ENCODE results near the gene TTC3. TPM values are rescaled to one million over a fixed set of nuclear protein-coding genes. Genes with fewer than 3 reads are reported as not detected.
A peak's percentile ranks its signal among the peaks of the same experiment; 100 is the strongest.

Gene TTC3
- total and polyA plus RNA-seq, 2 of the 13 experiments (the other 11 are each of a cell fraction or from before 2014, with no cell fraction given), result 55.7 to 108 TPM

- no peak for TF ChIP-seq ZBTB40 (IDR thresholded peaks at IDR 0.05)
- peak; percentile 73; the same call in 1 of the 2 replicates for TF ChIP-seq ZBTB40 (CRISPR knock-in tag; IDR thresholded peaks at IDR 0.05)
- 0 out of 2 replicates have a peak, but pooled peaks have one; percentile 39 for TF ChIP-seq RCOR2 (CRISPR knock-in tag; IDR thresholded peaks at IDR 0.05)
- no peak for TF ChIP-seq ELF1 (CRISPR knock-in tag; IDR thresholded peaks at IDR 0.05)
- TF ChIP-seq MTF2 (CRISPR knock-in tag; IDR thresholded peaks at IDR 0.05; ENCODE audit: borderline replicate concordance), result no peak
- TF ChIP-seq SIN3A (IDR thresholded peaks at IDR 0.05; ENCODE audit: borderline replicate concordance, low read depth, low read length), result peak; percentile 53; the same call in 1 of the 2 replicates
- no peak for TF ChIP-seq CEBPG (CRISPR knock-in tag; IDR thresholded peaks at IDR 0.05)
- 0 out of 2 replicates have a peak, but pooled peaks have one; percentile 47 for TF ChIP-seq MLLT10 (CRISPR knock-in tag; IDR thresholded peaks at IDR 0.05)
- 0 out of 2 replicates have a peak, but pooled peaks have one; percentile 42 for TF ChIP-seq IRF9 (CRISPR knock-in tag; IDR thresholded peaks at IDR 0.05; ENCODE audit: borderline replicate concordance)
- TF ChIP-seq, protein P1, sequence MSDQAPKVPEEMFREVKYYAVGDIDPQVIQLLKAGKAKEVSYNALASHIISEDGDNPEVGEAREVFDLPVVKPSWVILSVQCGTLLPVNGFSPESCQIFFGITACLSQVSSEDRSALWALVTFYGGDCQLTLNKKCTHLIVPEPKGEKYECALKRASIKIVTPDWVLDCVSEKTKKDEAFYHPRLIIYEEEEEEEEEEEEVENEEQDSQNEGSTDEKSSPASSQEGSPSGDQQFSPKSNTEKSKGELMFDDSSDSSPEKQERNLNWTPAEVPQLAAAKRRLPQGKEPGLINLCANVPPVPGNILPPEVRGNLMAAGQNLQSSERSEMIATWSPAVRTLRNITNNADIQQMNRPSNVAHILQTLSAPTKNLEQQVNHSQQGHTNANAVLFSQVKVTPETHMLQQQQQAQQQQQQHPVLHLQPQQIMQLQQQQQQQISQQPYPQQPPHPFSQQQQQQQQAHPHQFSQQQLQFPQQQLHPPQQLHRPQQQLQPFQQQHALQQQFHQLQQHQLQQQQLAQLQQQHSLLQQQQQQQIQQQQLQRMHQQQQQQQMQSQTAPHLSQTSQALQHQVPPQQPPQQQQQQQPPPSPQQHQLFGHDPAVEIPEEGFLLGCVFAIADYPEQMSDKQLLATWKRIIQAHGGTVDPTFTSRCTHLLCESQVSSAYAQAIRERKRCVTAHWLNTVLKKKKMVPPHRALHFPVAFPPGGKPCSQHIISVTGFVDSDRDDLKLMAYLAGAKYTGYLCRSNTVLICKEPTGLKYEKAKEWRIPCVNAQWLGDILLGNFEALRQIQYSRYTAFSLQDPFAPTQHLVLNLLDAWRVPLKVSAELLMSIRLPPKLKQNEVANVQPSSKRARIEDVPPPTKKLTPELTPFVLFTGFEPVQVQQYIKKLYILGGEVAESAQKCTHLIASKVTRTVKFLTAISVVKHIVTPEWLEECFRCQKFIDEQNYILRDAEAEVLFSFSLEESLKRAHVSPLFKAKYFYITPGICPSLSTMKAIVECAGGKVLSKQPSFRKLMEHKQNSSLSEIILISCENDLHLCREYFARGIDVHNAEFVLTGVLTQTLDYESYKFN (CRISPR knock-in tag; conservative IDR thresholded peaks at IDR 0.05), result no peak
- no peak for TF ChIP-seq NONO (IDR thresholded peaks at IDR 0.05)
- TF ChIP-seq NONO (CRISPR knock-in tag; conservative IDR thresholded peaks at IDR 0.05), result peak; percentile 82; the same call in 1 of the 2 replicates
- TF ChIP-seq NR3C1 (CRISPR knock-in tag; IDR thresholded peaks at IDR 0.05), result no peak
- peak; percentile 65; the same call in 1 of the 2 replicates for TF ChIP-seq FOXJ3 (CRISPR knock-in tag; IDR thresholded peaks at IDR 0.05; ENCODE audit: borderline replicate concordance)
- peak; percentile 28; the same call in 1 of the 2 replicates for TF ChIP-seq NFYC (CRISPR knock-in tag; IDR thresholded peaks at IDR 0.05)
- peak; percentile 75 for TF ChIP-seq HNRNPLL (IDR thresholded peaks at IDR 0.05; ENCODE audit: low read depth, low read length, poor library complexity, severe bottlenecking)
Measured at GRCh38 chr21:37072274-37072987, 623 bp upstream of the TTC3 start (continued).

Measured in HepG2 (cell line).